Stimulated activated CD8-positive, alpha-beta memory T cell treated with anti-CD3 and anti-CD28 coated beads, Interleukin-4, amount 100 ng/mL, for 1 hour (primary cell): ENCODE data around the gene CPE.

ENCODE experiments used
- DNase-seq, 2 donors: peaks; one replicate each; pipeline ENCODE4 v3.0.0-alpha.2; 2020; ENCODE audit warnings: low read depth in 2 of 2, low spot score in 1 of 2

The CPE gene

DNA sequence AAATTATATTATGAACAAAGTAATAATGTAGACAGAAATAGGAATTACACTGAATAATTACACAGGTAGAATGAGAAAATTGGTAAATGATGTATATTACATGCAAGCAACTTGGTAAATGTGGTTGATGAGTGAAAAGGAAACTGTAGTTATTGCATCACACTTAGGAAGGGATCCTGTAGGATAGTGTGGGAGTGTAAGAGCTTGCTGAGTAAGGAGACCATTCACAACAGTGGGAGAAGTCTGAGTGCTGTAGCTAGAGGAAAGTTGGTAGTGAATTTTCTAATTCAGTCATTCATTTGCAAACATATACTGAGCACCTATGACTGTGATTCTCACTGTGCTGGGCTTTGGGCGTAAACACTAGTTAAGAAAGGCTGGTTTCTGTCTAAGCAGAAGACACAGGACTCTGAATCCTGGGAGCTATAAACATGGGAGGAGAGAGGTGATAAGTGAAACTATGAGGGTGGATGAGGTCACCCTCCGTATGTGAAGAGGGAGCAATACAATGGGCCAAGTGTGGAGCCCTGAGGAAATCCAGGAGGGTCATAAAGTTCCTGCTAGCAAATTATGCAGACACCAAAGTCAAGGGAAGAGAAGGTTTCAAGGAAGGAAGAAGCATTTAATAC, 14.2 kb upstream of the CPE start:
- DNase-seq: no peak

DNA sequence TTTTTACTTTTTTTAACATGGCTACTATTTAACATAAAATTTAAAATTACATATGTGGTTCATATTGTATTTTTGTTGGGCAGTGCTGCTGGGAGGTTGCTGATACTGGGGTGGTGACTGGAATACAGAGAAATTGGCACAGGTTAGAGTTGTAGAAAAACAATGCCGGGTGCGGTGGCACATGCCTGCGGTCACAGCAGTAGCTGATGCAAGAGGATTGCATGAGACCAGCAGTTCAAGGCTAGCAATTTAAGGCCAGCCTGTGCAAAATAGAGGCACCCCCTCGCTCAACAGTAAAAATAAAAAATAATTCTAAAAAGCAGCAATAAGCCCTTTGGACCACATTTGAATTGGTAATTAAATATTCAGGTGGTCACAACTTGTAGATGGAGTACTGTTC, 11.8 kb upstream of the CPE start:
- no peak for DNase-seq

DNA sequence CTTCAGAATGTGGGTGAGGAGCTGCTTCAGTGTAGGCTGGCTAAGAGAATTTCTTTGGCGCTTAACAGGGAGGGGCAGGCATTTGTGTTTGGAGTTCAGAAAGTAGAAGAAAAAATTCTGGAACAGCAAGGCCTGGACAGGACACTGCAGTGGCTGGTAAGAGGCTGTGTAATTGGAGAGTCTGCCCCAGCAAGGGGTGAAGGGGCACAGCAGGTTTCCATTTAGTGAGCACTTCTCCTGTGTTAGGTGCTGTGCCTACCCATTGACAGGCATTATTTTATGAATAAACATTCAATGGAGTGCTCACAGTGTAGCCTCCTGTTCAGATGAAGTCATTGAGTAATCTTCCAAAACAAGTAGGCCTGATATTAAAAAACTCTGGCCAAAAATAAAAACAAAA, 10.7 kb upstream of the CPE start:
- no peak for DNase-seq

DNA sequence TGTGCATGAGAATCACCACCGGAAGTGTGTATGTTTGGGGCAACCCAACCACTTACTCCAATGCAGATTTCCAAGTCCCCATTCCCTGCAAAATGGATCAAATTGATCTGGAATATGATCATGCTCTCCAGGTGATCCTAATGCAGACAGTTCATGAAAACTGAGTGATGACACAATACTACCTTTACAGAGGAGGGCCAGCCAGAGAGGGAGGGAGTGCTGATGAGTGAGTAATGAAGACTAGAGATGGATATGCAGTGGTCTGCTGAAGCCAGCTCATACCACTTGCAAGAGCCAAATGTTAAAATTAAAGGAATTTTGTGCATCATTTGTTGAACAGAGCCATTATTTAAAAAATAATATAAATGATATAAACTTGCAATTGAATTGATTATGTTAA, 10.2 kb upstream of the CPE start:
- DNase-seq: no peak

DNA sequence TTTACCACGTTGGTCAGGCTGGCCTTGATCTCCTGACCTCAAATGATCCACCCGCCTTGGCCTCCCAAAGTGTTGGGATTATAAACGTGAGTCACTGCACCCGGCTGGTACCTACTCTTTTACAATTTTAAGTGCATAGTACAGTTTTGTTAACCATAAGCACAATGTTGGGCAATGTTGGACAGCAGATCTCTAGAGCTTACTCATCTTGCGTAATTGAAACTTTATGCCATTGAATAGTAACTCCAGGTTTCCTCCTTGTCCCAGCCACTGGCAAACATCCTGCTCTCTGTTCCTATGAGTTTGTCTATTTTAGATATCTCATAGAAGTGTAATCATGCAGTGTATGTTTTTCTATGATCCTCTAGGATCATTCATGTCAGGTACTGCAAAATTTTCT, 9.3 kb upstream of the CPE start:
- no peak for DNase-seq

DNA sequence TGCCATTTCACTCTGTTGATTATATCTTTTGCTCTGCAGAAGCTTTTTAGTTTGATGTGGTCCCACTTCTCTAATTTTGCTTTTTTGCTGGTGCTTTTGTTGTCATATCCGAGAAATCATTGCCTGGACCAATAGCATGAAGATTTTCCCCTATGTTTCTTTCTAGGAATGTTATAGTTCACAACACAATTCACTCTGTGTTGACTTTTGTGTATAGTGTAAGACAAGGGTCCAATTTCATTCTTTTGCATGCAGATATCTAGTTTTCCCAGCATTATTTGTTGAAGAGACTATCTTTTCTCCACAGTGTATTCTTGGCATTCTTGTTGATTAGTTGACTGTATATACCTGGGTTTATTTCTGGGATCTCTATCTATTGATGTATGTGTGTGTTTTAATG, 8.3 kb upstream of the CPE start:
- no peak for DNase-seq

DNA sequence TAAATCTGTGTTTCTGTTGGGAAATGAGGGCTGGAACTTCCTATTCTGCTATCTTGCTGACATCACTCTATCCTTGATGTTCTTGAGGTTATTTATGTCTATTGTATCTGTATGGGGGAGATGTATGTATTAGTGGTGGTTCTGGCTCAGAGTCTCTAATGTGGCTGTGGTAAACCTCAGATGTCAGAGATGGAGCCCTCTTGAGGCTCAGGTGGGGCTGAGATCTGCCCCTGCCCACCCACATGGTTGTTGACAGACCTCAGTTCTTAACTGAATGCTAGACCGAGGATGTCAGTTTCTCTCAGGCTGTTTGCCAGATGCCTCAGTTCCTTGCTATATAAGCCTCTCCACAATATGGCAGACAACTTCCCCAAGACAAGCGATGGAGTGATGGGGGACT, 3.3 kb upstream of the CPE start:
- DNase-seq: no peak

DNA sequence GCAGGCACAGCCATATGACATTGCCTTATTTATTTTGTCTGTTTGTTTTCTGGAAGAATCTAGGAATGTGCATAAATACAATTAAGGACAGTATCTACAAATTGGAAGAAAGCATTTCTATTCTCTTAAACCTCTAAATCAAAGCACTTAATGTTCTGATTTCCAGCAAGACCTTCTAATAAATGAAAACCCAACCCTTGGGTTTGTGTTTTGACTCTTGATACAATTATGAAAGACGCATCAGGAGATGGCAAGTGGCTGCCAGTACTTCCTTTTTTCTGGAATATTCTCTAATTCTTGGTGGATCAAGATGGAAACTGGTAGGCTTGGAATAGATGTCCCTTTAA, 437 bp upstream of the CPE start:
- no peak for DNase-seq

DNA sequence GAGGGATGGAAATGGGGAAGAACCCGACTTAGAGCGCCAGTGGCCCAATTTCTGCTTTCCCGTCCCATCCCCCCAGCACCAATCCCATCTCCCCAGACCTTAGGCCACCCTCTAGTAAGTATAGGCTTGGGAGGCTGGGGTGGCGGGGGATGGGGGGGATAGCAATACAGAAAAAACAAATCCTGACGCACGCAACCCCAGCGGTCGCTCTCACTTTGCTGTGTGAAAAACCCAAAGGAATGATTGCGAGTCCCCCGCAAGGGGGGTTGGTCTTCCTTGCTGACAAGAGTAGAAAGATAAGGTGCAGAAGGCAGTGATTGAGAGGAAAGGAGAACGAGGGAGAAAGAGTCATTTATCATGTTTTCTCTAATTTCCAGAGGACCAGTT, 863 bp downstream of the CPE start:
- no peak for DNase-seq

DNA sequence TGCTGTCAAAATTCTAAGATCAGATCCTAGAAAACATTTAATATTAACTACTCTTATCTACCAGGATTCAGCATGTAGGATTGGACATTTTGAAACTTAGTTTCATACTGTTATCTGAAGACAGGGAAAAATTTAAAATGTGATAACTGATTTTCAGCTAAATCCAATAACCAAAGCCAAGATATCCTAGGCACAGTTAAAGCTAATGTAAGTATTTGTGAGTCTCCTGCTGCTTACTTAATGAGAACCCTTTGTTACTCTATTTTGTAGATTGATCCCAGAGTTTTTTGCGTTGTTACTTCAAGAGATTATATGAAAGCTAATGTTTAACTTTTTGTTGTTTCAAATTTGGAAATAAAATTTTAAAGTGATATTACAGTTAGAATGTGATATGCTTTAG, 2.0 kb downstream of the CPE start:
- DNase-seq: no peak

DNA sequence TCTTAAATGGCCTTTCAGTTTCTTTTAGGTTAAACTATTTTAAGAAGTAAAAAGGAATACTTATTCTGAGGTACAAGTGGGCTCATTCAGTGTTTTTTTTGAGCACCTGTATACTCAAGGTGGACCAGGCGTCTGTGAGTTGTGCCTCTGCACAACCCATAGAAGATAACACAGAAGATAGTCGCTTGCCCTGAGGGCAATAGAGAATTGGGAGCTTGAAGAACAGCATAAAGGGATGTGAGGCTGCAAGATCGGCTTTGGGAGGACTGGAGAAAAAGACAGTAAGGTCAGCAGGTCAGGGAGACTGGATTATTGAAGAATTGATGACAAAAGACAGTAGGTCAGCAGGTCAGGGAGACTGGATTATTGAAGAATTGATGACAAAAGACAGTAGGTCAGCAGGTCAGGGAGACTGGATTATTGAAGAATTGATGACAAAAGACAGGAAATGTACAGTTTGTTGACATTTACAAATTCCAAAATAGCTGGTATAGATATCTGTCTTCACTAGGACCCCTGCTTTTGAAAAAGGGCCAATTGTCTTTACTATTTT, 3.1 kb downstream of the CPE start:
- no peak for DNase-seq

DNA sequence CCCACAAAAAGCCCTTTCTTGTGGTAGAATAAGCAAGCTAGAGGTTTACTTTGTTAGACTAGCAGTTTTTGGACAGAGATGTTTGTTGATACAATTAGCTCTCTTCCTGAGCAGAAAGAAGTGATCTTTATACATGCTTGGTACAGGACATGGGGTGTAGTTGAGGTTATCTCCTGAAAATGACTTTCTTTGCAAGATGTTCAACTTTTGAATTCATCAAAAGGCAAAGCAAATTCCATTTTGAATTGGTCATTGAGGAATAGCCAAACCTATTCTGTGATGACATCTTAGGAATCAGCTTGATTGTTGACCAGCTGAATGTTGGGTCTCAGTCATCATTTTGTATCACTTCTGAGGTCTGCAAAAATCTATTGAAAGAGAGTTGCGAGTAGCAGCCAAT, 3.8 kb downstream of the CPE start:
- no peak for DNase-seq

DNA sequence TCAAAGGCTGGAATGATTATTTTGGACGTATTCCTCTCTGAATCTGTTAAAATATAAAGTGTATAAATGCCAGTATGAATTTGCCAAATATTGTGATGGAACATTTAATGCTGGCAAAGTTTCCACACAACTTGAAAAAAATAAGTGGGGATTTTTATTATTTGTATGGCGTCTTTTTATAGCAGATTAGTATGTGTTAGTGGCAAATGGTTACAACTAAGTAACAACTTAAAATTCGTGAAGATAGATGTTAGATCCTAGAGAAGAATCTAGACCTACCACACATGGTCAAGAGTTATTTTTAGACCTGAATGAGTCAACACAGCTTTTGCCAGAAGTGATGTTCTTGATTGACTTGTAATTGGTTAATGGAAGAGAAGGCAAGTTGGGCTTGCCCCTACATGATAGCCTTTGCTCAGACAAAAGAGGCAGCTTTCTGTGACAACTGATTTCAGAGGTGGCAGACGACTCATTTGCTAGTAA, 4.8 kb downstream of the CPE start:
- no peak for DNase-seq

DNA sequence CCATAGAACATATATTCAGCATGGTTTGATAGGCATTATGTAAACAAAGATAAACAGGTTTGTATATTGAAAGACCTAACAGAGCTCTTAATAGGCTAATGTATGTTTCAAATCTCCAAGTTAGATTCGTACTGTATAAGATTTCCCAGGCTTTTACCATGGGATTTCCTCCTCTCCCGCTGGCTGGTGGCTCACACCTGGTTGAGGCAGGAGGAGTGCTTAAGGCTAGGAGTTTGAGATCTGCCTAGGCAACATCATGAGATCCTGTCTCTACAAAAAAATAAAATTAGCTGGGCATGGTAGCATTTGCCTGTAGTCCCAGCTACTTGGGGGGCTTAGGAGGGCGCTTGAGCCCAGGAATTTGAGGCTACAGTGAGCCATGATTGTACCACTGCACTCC, 5.4 kb downstream of the CPE start:
- no peak for DNase-seq

DNA sequence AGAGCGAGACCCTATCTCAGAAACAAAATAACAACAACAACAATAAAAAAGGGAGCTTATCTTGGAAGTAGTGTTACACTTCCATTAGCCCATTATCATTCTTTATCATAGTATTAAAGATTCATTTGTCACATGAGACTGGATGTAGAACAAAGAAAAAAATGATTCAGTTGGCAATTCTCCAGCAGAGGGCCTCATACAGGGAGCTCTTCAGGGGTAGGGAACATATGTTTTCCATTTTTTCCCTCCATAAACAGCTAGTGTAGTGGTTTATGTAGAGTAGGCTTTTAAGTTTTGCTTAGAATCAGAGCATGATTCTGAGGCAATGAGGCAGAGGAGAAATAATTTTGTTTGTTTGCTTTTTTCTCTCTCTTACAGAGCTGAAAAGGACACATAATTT, 5.8 kb downstream of the CPE start:
- no peak for DNase-seq

DNA sequence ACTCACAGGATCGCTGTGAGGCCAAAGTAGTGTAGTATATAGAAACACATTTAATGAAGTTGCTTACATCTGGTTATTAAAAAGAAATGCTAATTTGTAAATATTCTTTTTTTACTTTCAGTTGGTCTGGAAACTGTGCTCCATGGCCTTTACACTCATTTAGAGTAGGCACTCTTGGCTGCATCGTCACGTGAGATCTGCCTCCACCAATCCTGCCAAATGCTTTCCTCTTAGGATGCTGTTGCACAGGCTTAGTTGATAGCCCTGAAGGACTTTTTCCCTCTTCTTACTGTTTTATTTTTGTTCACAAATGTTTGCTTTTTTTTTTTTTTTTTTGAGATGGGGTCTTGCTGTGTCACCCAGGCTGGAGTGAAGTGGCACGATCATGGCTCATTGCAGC, 6.3 kb downstream of the CPE start:
- no peak for DNase-seq

DNA sequence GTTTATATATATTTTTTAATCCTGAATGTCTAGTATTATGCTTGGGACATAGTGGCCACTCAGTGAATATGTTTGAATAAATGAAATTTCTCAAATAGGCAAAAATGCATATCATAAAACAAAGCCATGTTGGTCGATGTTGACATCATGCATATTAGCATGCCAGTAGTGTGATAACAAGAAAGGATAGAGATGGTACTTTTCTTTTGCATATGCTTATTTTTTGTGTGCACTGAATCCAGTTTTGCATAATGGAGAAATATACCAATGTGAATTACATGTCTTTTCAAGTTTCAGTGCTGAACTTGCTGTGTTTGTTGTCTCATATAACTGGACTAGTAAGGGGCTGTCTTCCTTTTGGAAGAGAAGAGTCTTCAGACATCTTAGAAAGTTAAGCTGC, 7.5 kb downstream of the CPE start:
- DNase-seq: no peak

DNA sequence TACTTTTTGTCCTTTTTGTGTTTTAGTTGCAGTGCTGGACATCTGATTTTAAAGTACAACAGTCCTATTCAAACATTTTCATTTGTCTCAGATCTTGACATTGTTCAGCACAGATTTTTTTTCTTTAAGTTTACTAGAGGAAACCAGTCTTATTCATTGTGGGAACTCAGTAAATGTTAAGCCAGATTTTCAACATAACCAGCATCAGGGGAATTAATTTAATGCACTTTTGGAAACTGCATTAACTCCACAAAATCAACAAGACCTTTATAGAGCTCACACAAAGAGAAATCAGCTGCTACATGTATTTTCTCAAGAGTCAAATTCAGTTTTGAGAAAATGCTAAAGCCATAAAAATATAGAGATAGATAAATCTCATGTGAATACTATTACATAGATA, 9.9 kb downstream of the CPE start:
- no peak for DNase-seq

DNA sequence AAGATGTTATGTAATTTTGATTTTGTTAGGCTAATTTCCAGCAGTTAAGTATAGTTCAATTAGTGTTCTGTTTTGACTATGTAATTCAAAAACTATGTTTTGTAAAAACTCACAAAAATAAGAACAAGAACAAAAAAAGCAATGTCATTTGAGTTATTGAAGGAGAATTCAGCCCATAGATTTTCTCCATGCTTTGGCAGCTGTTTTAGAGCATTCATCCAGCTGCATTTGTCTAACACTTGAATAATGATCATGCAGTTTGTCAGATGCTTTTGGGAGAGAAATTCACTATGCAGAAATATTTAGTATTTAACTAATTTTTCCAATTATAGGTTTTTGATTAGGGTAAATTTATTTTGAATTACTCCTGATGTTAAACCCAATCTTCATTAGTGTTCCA, 14.2 kb downstream of the CPE start:
- DNase-seq: no peak

DNA sequence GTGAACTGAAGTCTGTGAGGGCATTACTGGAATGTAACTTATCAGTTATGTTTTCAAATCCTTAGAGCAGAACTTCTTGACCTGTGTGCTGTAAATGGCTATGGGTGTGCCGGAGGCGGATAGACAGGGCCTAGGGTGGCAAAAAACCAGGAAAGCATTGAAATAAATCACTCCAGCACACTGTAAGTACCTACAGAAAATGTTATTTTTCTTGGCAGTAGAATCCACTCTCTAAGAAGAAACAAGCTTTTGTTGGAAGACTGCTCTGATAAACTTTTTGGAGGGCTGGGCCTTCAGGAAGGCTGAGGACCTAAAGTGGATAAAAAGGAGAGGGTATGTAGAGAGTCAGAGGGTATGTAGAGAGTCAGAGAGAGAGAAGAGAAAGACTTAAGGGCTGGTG, 14.9 kb downstream of the CPE start:
- DNase-seq: no peak

DNA sequence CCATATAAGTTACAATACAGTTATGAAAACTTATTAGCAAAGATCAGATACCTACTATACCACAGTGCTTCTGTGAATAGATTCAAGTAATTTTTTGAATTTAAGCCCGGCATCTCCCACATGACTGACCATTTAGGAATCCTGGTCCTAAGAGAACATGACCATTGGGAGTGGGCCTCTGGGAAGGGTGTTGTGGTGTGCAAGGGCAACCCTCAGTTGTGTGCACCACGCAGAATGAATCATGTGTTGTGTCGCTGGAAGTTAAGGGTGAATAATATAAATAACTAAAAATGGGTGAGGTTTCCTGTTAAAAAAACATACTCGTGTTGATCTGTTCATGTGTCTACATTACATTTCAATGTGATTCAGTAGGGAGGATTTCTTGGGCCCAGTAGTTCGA, 15.5 kb downstream of the CPE start:
- no peak for DNase-seq

DNA sequence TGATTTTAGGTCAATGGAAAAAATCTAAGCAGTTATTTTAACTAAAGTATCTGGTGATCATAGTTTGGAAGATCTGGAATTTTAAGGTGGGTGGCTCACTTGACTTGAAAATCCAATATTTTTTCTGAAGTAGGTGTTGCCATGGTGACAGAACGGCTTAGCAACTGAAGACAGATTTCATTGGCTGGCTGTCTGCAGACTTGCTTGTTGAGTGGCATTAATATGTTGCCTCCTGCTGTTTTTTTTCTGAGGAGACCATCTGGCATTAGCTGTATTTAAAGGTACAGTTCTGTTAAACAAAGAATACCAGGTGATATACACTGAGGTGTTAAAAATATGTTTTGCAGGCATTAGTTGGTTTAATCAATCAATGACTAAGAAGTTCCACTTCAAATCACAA, 19.8 kb downstream of the CPE start:
- DNase-seq: no peak

DNA sequence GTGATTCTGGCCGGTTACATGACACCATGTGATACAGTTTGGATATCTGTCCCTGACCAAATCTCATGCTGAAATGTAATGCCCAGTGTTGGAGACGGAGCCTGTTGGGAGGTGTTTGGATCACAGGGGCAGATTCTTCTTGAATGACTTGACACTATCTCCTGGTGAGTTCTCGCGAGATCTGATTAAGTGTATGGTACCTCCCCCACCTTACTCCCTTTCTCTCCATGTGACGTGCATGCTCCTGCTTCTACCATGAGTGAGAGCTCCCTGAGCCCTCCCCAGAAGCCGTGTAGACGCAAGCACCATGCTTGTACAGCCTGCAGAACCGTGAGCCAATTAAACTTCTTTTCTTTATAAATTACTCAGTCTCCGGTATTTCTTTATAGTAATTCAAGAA, 23.6 kb downstream of the CPE start:
- DNase-seq: no peak

DNA sequence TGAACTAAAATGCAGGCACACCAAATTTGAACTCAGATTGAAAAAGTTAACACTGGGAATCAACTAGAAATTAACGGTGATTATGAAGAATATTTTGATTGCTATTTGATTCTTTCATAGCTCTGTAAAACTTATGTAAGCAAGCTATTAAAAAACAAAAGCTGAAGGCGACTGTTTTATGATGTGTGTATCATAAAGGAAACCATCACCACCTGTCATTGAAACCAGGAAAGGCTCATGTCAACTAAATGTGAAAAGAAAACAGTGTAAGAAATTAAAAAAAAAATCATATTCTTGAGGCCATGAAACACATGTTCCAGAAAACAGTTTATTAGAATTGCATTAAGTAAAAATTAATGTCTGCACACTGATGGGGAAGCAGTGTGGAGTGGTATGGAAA, 24.2 kb downstream of the CPE start:
- no peak for DNase-seq
